Esophagus muscularis mucosa (tissue), 4 donors: ENCODE measurements around the gene SFN.

Experiments
- EP300 ChIP-seq: sonication (generic); formaldehyde crosslinking; IDR thresholded peaks from one replicate; pipeline ENCODE4 v1.6.1; 2017; ENCODE audit warnings: antibody characterized with exemption
- POLR2A ChIP-seq: fragments of 450-650 bp; IDR thresholded peaks from one replicate; pipeline ENCODE4 v1.6.1; 2017; ENCODE audit warnings: antibody characterized with exemption, moderate library complexity, mild to moderate bottlenecking, low read depth
- POLR2AphosphoS5 ChIP-seq, 2 donors: sonication (generic); formaldehyde crosslinking; IDR thresholded peaks; one replicate each; pipeline ENCODE4 v1.6.1; 2017; ENCODE audit warnings: antibody characterized with exemption in 2 of 2
- TF ChIP-seq, protein P1 (sequence below), 3 experiments: fragments of 200-600 bp in 2 of 3; fragments of 450-650 bp in 1 of 3; sonication (generic) in 2 of 3; IDR thresholded peaks; one replicate each; pipeline ENCODE4 v1.5.1; 2017 to 2019; ENCODE audit warnings: antibody characterized with exemption in 3 of 3, mild to moderate bottlenecking in 2 of 3, moderate library complexity in 1 of 3

- TF ChIP-seq, protein P1, sequence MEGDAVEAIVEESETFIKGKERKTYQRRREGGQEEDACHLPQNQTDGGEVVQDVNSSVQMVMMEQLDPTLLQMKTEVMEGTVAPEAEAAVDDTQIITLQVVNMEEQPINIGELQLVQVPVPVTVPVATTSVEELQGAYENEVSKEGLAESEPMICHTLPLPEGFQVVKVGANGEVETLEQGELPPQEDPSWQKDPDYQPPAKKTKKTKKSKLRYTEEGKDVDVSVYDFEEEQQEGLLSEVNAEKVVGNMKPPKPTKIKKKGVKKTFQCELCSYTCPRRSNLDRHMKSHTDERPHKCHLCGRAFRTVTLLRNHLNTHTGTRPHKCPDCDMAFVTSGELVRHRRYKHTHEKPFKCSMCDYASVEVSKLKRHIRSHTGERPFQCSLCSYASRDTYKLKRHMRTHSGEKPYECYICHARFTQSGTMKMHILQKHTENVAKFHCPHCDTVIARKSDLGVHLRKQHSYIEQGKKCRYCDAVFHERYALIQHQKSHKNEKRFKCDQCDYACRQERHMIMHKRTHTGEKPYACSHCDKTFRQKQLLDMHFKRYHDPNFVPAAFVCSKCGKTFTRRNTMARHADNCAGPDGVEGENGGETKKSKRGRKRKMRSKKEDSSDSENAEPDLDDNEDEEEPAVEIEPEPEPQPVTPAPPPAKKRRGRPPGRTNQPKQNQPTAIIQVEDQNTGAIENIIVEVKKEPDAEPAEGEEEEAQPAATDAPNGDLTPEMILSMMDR (IDR thresholded peaks at IDR 0.05): no peak
- TF ChIP-seq EP300 (no peak), POLR2A (no peak), POLR2AphosphoS5 (IDR thresholded peaks at IDR 0.05) (no peak)
These were observed 14.4 kb upstream of the SFN start for GRCh38 chr1:26848499-26848898.
